Effector memory CD4-positive, alpha-beta T cell (primary cell): ENCODE measurements around the gene OR5AK2.
"Not testable (repeated sequence)": the region's sequence is repeated elsewhere in the genome, so short reads cannot be mapped to it uniquely, and the experiment has no call there.

Experiments used
- DNase-seq, 3 donors: peaks; one replicate each; pipeline ENCODE4 v3.0.0-alpha.2; 2020
- H3K27ac ChIP-seq: 2 replicates; pipeline ENCODE4 v1.7.0; 2013; ENCODE audit warnings: mild to moderate bottlenecking, low read length, moderate library complexity; ENCODE audit not compliant: insufficient read depth, poor library complexity, severe bottlenecking
- H3K27me3 ChIP-seq: replicated peaks from 2 replicates; pipeline ENCODE4 v1.7.0; 2013; ENCODE audit warnings: mild to moderate bottlenecking, low read length; ENCODE audit not compliant: insufficient read depth, control insufficient read depth, poor library complexity, severe bottlenecking
- H3K36me3 ChIP-seq: 2 replicates; pipeline ENCODE4 v1.7.0; 2013; ENCODE audit warnings: mild to moderate bottlenecking, low read length, moderate library complexity; ENCODE audit not compliant: control insufficient read depth, insufficient read depth
- H3K4me1 ChIP-seq: 2 replicates; pipeline ENCODE4 v1.7.0; 2013; ENCODE audit warnings: low read length, mild to moderate bottlenecking; ENCODE audit not compliant: control insufficient read depth, insufficient read depth, poor library complexity, severe bottlenecking
- H3K4me3 ChIP-seq: 2 replicates; pipeline ENCODE4 v1.7.0; 2013; ENCODE audit warnings: low read length, low read depth, mild to moderate bottlenecking; ENCODE audit not compliant: insufficient read depth, poor library complexity, severe bottlenecking
- H3K9me3 ChIP-seq: 2 replicates; pipeline ENCODE4 v1.7.0; 2013; ENCODE audit warnings: mild to moderate bottlenecking, low read length, moderate library complexity; ENCODE audit not compliant: control insufficient read depth
- total RNA-seq, 3 donors: gene quantifications; one replicate each; lab custom pipeline; 2026; lab: John Stamatoyannopoulos, UW

Gene OR5AK2, protein sequence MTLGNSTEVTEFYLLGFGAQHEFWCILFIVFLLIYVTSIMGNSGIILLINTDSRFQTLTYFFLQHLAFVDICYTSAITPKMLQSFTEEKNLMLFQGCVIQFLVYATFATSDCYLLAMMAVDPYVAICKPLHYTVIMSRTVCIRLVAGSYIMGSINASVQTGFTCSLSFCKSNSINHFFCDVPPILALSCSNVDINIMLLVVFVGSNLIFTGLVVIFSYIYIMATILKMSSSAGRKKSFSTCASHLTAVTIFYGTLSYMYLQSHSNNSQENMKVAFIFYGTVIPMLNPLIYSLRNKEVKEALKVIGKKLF
- 0 reads per million in 3 donors for total RNA-seq

DNA sequence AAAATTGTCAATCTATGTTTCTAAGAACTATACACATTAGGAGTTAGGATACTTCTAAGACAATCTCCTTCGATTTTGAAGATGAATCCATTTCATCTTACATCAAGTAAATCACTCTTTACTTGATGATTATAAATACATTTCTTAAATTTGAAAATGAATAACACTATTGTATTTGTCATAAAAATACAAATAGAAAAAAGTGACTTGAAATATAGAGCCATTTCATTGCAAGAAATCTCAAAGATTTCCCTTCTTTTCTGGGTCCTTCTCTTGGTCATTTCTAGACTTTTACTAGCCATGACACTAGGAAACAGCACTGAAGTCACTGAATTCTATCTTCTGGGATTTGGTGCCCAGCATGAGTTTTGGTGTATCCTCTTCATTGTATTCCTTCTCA, at the start of gene OR5AK2:
Gene OR5AK2 (plus strand): TSS at position 301 of the 400 bp plus-strand sequence. CDS start 0 bp downstream, at position 301.
- no peak for DNase-seq
- Histone ChIP-seq H3K27me3 (no peaks in the 10 kb centered on the region), H3K9me3 (no peaks in the 10 kb centered on the region), H3K36me3 (no peaks in the 10 kb centered on the region), H3K4me3 (no peak within 1 kb of the TSS), H3K4me1 (no peaks in the 10 kb centered on the region), H3K27ac (no peak within 1 kb of the TSS)

- not testable (repeated sequence) for H3K36me3 ChIP-seq
These were observed 43.2 kb upstream of the OR5AK2 start for GRCh38 chr11:56945526-56945925.

GRCh38 chr11:56948991-56949515, 39.7 kb upstream of the OR5AK2 start:
- no peaks in the 10 kb centered on the region for H3K9me3 ChIP-seq
- no peak overlapping the region for H3K4me3 ChIP-seq
- H3K4me1 ChIP-seq: no peaks in the 10 kb centered on the region
- no peak for DNase-seq
- no peak overlapping the region for H3K27ac ChIP-seq
- no peaks in the 10 kb centered on the region for H3K36me3 ChIP-seq
- H3K27me3 ChIP-seq: no peaks in the 10 kb centered on the region

More at GRCh38 chr11:56945526-56945925, 43.2 kb upstream of the OR5AK2 start:
- H3K27ac ChIP-seq, H3K4me3 ChIP-seq, H3K27me3 ChIP-seq, H3K9me3 ChIP-seq, DNase-seq, H3K4me1 ChIP-seq: not testable (repeated sequence)

DNA sequence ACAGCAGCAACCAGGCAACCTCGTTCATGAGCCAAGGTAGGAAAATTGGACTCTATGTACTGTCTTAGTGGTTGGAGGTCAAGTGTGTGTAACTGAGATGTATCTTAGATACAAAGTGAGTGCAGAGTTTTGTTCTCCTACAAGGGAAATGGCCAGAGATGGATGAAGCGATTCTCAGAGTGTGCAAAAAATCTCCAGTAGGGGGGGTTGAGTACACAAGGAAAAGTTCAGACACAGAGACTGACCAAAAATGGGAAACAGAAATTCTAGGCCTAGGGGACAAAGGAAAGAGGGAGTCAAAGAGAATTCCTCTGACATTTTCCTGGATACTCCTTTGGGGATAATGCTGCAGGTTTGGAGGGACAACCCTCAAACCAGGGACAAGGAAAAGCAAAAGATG, 38.2 kb upstream of the OR5AK2 start:
- Histone ChIP-seq H3K27ac (no peak overlapping the region), H3K9me3 (no peaks in the 10 kb centered on the region), H3K4me1 (no peaks in the 10 kb centered on the region), H3K27me3 (no peaks in the 10 kb centered on the region), H3K36me3 (no peaks in the 10 kb centered on the region), H3K4me3 (no peak overlapping the region)
- no peak for DNase-seq

DNA sequence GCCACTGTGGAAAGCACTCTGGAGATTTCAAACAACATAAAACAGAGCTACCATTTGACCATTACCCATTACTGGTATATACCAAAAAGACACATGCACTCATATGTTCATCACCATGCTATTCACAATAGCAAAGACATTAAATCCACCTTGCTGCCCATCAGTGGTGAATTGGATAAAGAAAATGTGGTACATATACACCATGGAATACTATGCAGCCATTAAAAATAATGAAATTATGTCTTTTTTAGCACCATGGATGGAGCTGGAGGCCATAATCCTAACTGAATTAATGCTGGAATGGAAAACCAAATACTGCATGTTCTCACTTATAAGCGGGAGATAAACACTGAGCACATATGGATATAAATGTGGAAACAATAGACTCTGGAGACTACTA, 34.8 kb upstream of the OR5AK2 start:
- H3K36me3 ChIP-seq, H3K27me3 ChIP-seq, H3K27ac ChIP-seq, H3K4me1 ChIP-seq, H3K9me3 ChIP-seq, DNase-seq, H3K4me3 ChIP-seq: not testable (repeated sequence)

DNA sequence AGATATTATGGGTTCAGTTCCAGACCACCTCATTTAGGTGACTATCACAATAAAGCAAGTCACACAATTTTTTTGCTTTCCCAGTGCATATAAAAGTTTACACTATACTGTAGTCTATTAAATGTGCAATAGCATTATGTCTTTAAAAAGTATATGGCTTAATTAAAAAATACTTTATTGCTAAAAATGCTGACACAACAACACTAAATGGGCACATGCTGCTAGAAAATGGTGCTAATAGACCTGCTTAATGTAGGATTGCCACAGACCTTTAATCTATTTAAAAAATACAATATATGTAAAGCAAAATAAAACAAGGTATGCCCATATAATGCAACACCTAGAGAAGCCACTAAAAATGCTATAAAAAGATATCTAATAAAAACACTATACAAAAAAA, 27.1 kb upstream of the OR5AK2 start:
- H3K9me3 ChIP-seq: no peaks in the 10 kb centered on the region
- H3K27ac ChIP-seq: no peak overlapping the region
- no peaks in the 10 kb centered on the region for H3K36me3 ChIP-seq
- no peaks in the 10 kb centered on the region for H3K4me1 ChIP-seq
- H3K27me3 ChIP-seq: no peaks in the 10 kb centered on the region
- no peak for DNase-seq
- no peak overlapping the region for H3K4me3 ChIP-seq

- no peak for DNase-seq
- Histone ChIP-seq H3K9me3 (no peaks in the 10 kb centered on the region), H3K4me1 (no peaks in the 10 kb centered on the region), H3K4me3 (no peak overlapping the region), H3K36me3 (no peaks in the 10 kb centered on the region), H3K27ac (no peak overlapping the region), H3K27me3 (no peaks in the 10 kb centered on the region)
These were observed 21.0 kb upstream of the OR5AK2 start for GRCh38 chr11:56967726-56968125.

DNA sequence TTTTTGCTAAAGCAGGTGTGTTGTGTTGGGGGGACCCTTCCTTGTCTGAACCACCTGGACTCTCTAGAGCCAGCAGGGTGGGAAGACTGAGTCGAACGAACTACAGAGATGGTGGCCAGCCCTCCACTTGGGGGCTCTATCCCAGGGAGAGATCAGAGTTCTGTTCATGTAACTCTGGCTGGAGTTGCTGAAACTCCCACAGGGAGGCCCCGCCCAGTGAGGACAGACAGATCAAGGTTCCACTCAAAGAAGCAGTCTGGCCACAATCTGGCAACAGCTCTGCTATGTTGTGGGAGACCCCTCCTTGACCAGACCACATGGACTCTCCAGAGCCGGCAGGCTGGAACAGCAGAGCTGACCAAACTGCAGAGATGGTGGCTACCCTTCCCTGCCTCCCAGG, 20.2 kb upstream of the OR5AK2 start:
- Histone ChIP-seq H3K9me3 (no peaks in the 10 kb centered on the region), H3K4me3 (no peak overlapping the region), H3K27me3 (no peaks in the 10 kb centered on the region), H3K4me1 (no peaks in the 10 kb centered on the region), H3K27ac (no peak overlapping the region), H3K36me3 (no peaks in the 10 kb centered on the region)
- no peak for DNase-seq

DNA sequence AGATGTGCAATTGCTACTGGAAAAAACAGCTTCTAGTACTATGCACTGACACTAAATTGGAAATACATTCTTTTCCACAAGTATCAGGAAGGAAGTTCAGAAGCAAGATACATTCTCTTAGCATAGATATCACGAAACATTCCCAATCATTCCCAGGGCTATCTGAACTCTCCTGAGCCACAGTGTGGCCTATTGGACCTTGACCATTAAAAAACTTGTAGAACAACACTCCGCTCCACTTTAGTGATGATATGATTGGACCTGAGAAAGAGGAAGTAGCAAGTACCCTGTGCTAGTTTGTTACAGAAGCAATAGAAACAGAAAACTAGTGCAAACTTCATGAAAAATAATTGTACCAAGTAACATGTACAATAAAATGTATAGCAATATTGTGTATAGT, 11.4 kb upstream of the OR5AK2 start:
- H3K4me3 ChIP-seq: no peak overlapping the region
- no peaks in the 10 kb centered on the region for H3K9me3 ChIP-seq
- H3K27me3 ChIP-seq: no peaks in the 10 kb centered on the region
- no peak overlapping the region for H3K27ac ChIP-seq
- no peak for DNase-seq
- no peaks in the 10 kb centered on the region for H3K36me3 ChIP-seq
- no peaks in the 10 kb centered on the region for H3K4me1 ChIP-seq

GRCh38 chr11:56990702-56991101, 2.0 kb downstream of the OR5AK2 start:
- no peaks in the 10 kb centered on the region for H3K27me3 ChIP-seq
- H3K4me1 ChIP-seq: no peaks in the 10 kb centered on the region
- no peaks in the 10 kb centered on the region for H3K9me3 ChIP-seq
- no peaks in the 10 kb centered on the region for H3K36me3 ChIP-seq
- no peak overlapping the region for H3K27ac ChIP-seq
- no peak overlapping the region for H3K4me3 ChIP-seq
- DNase-seq: no peak
